HCT116 (cell line): ENCODE measurements around the gene DNPH1. TPM values are rescaled to one million over a fixed set of nuclear protein-coding genes. Genes with fewer than 3 reads are reported as not detected.

Source experiments
- ATAC-seq: fragments of 200-7000 bp; cut with Tn5 transposase; 2 replicates; pipeline ENCODE4 v1.9.1; 2020; ENCODE audit warnings: mild to moderate bottlenecking, moderate library complexity
- Bru-seq: library from RNA; stranded (reverse); fragments of 400-500 nt; gene quantifications from one replicate; lab custom pipeline; 2021; lab: Mats Ljungman, UMichigan
- BruChase-seq, 2 experiments: library from RNA; stranded (reverse); fragments of 400-500 nt; gene quantifications; one replicate each; lab custom pipeline; 2021; lab: Mats Ljungman, UMichigan
- BruUV-seq: library from RNA; stranded (reverse); fragments of 400-500 nt; replicated peaks from 2 replicates; lab custom pipeline; 2021; lab: Mats Ljungman, UMichigan
- CTCF ChIA-PET: fragments of 300-600 bp; sonication (Branson Sonifier 250); formaldehyde crosslinking; loops from one replicate; lab custom pipeline; 2021; ENCODE audit warnings: antibody characterized with exemption; lab: Charles Lee
- POLR2A ChIA-PET: fragments of 300-600, 350-600 bp; sonication (Branson Sonifier 250); formaldehyde crosslinking; loops from one replicate; lab custom pipeline; 2021; ENCODE audit warnings: antibody characterized with exemption; lab: Charles Lee
- RAD21 ChIA-PET, 2 experiments: fragments of 300-600 bp; sonication (Branson Sonifier 250); formaldehyde crosslinking; loops; one replicate each; lab custom pipeline; 2023; ENCODE audit warnings: low total read pairs in 2 of 2; ENCODE audit not compliant: uncharacterized antibody in 2 of 2, unreplicated experiment in 2 of 2, low non-redundant PET in 1 of 2; lab: Charles Lee
- DNase-seq: peaks from one replicate; pipeline ENCODE4 v3.0.0-alpha.2; 2010; ENCODE audit warnings: low read depth, low spot score
- H2AFZ ChIP-seq: fragments of 200-600 bp; shearing (Covaris generic), sonication (generic); 2 replicates; pipeline ENCODE4 v1.6.1; 2017; ENCODE audit warnings: low read depth, mixed run types, mixed read lengths, antibody characterized with exemption, low read length; ENCODE audit not compliant: poor library complexity, severe bottlenecking
- H3K27ac ChIP-seq: 2 replicates; pipeline ENCODE4 v1.5.1; 2012; ENCODE audit warnings: low read depth, low read length
- H3K27me3 ChIP-seq: fragments of 200-600 bp; sonication (generic); 2 replicates; pipeline ENCODE4 v1.6.1; 2016; ENCODE audit warnings: mixed run types, low read length, mixed read lengths; ENCODE audit not compliant: insufficient read depth
- H3K36me3 ChIP-seq, 2 experiments: fragments of 200-500 bp in 1 of 2; fragments of 200-600 bp in 1 of 2; sonication (Bioruptor generic) in 1 of 2; sonication (generic) in 1 of 2; 2 replicates each; pipeline versions ENCODE4 v1.5.1 to v1.6.1; 2014 to 2016; ENCODE audit warnings: low read length in 2 of 2, inconsistent platforms in 1 of 2, mixed read lengths in 1 of 2, mixed run types in 1 of 2; ENCODE audit not compliant: insufficient read depth in 2 of 2, control insufficient read depth in 1 of 2
- H3K4me1 ChIP-seq, 2 experiments: fragments of 200-600 bp in 1 of 2; sonication (generic) in 1 of 2; 2 replicates each; pipeline versions ENCODE4 v1.5.1 to v1.6.1; 2012 to 2017; ENCODE audit warnings: low read length in 2 of 2, inconsistent platforms in 1 of 2, mild to moderate bottlenecking in 1 of 2, mixed read lengths in 1 of 2, mixed run types in 1 of 2, moderate library complexity in 1 of 2; ENCODE audit not compliant: insufficient read depth in 2 of 2, control insufficient read depth in 1 of 2
- H3K4me2 ChIP-seq: fragments of 200-600 bp; sonication (generic); 2 replicates; pipeline ENCODE4 v1.6.1; 2017; ENCODE audit warnings: mixed run types, low read length, mixed read lengths
- H3K4me3 ChIP-seq, 2 experiments: fragments of 200-600 bp in 1 of 2; sonication (generic) in 1 of 2; replicated peaks in 1 of 2; 2 replicates each; pipeline ENCODE4 v1.5.1; 2011 to 2016; ENCODE audit warnings: low read length in 2 of 2, control low read depth in 1 of 2, low read depth in 1 of 2, mild to moderate bottlenecking in 1 of 2, mixed read lengths in 1 of 2, mixed run types in 1 of 2
- H3K79me2 ChIP-seq: fragments of 200-600 bp; sonication (generic); 2 replicates; pipeline ENCODE4 v1.6.1; 2017; ENCODE audit warnings: mild to moderate bottlenecking, mixed run types, low read length, moderate library complexity, mixed read lengths; ENCODE audit not compliant: insufficient read depth
- H3K9ac ChIP-seq: fragments of 200-600 bp; sonication (generic); 2 replicates; pipeline ENCODE4 v1.6.1; 2016; ENCODE audit warnings: low read length, mixed read lengths
- H3K9me2 ChIP-seq: fragments of 200-600 bp; sonication (generic), shearing (Covaris generic); 2 replicates; pipeline ENCODE4 v1.6.1; 2017; ENCODE audit warnings: mixed run types, mild to moderate bottlenecking, moderate library complexity; ENCODE audit not compliant: insufficient read depth
- H3K9me3 ChIP-seq, 2 experiments: fragments of 200-500 bp in 1 of 2; fragments of 200-600 bp in 1 of 2; sonication (Bioruptor generic) in 1 of 2; sonication (generic) in 1 of 2; 2 replicates each; pipeline ENCODE4 v1.6.1; 2014 to 2017; ENCODE audit warnings: low read length in 2 of 2, mixed read lengths in 2 of 2, inconsistent platforms in 1 of 2, low read depth in 1 of 2, mild to moderate bottlenecking in 1 of 2, mixed run types in 1 of 2, moderate library complexity in 1 of 2; ENCODE audit not compliant: control insufficient read depth in 1 of 2, insufficient read depth in 1 of 2
- H4K20me1 ChIP-seq: fragments of 200-600 bp; sonication (generic), shearing (Covaris generic); 2 replicates; pipeline ENCODE4 v1.6.1; 2017; ENCODE audit warnings: mixed run types, mild to moderate bottlenecking, moderate library complexity; ENCODE audit not compliant: insufficient read depth
- CBX3 ChIP-seq: IDR thresholded peaks from 2 replicates; pipeline ENCODE4 v1.6.1; 2012; ENCODE audit warnings: low read depth
- CEBPB ChIP-seq: IDR thresholded peaks from 2 replicates; pipeline ENCODE4 v1.6.1; 2012; ENCODE audit warnings: low read depth
- EGR1 ChIP-seq: IDR thresholded peaks from 2 replicates; pipeline ENCODE4 v1.6.1; 2012; ENCODE audit warnings: low read depth
- ELF1 ChIP-seq: IDR thresholded peaks from 2 replicates; pipeline ENCODE4 v1.6.1; 2012; ENCODE audit warnings: low read depth, borderline replicate concordance
- JUND ChIP-seq: IDR thresholded peaks from 2 replicates; pipeline ENCODE4 v1.6.1; 2012
- SIN3A ChIP-seq: IDR thresholded peaks from 2 replicates; pipeline ENCODE4 v1.6.1; 2012; ENCODE audit warnings: low read depth
- TCF7L2 ChIP-seq: IDR thresholded peaks from 2 replicates; pipeline ENCODE4 v1.7.0; 2011; ENCODE audit warnings: borderline replicate concordance, inconsistent platforms; ENCODE audit not compliant: insufficient read depth, insufficient read length; ENCODE audit errors: extremely low read depth
- YY1 ChIP-seq: IDR thresholded peaks from 2 replicates; pipeline ENCODE4 v1.6.1; 2011; ENCODE audit warnings: low read length, low read depth, moderate library complexity, mild to moderate bottlenecking; ENCODE audit not compliant: insufficient replicate concordance; ENCODE audit errors: extremely low read depth
- ZFX ChIP-seq: fragments of 450-650 bp; IDR thresholded peaks from 2 replicates; pipeline ENCODE4 v1.6.1; 2017
- ZNF274 ChIP-seq: fragments of 200-500 bp; sonication (Bioruptor generic); IDR thresholded peaks from 2 replicates; pipeline ENCODE4 v1.6.1; 2014; ENCODE audit warnings: mild to moderate bottlenecking, low read depth, low read length, inconsistent platforms
- intact Hi-C: fragments of 100-400 bp; cut with micrococcal nuclease; formaldehyde crosslinking; loops from 2 replicates; pipeline ENCODE4 v1.10.0; 2022
- long read RNA-seq: library from polyadenylated mRNA; unstranded; transcript quantifications from one replicate; pipeline ENCODE4 v2.0.0, GENCODE V29; 2021; ENCODE audit not compliant: unreplicated experiment
- polyA plus RNA-seq: library from polyadenylated mRNA; unstranded; fragments of >200 nt; gene quantifications from 2 replicates; pipeline ENCODE4 v1.2.1, GENCODE V29; 2012; ENCODE audit warnings: missing spikeins
- total RNA-seq: library from RNA; stranded (reverse); gene quantifications from one replicate; pipeline ENCODE4 v1.2.1, GENCODE V29; 2021; ENCODE audit not compliant: unreplicated experiment
- TF ChIP-seq, protein P1 (sequence below): IDR thresholded peaks from 2 replicates; pipeline ENCODE4 v1.6.1; 2012; ENCODE audit warnings: low read depth
- TF ChIP-seq, protein P2 (sequence below), 3 experiments: fragments of 200-600 bp in 1 of 3; sonication (generic) in 1 of 3; IDR thresholded peaks in 2 of 3; conservative IDR thresholded peaks in 1 of 3; 2 replicates each; pipeline ENCODE4 v1.5.1; 2012 to 2017; ENCODE audit warnings: low read depth in 2 of 3, low read length in 2 of 3, antibody characterized with exemption in 1 of 3, borderline replicate concordance in 1 of 3, control low read depth in 1 of 3, mild to moderate bottlenecking in 1 of 3, mixed read lengths in 1 of 3, mixed run types in 1 of 3, moderate library complexity in 1 of 3; ENCODE audit not compliant: insufficient read depth in 1 of 3
- TF ChIP-seq, protein P3 (sequence below): IDR thresholded peaks from 2 replicates; pipeline ENCODE4 v1.6.1; 2012

Gene DNPH1, protein sequence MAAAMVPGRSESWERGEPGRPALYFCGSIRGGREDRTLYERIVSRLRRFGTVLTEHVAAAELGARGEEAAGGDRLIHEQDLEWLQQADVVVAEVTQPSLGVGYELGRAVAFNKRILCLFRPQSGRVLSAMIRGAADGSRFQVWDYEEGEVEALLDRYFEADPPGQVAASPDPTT
- total RNA-seq = 117 TPM
- polyA plus RNA-seq = 174 and 177 TPM in 2 replicates
- Bru-seq, nascent RNA = percentile 81 among the genes with signal in this experiment
- percentile 77 among the genes with signal in this experiment for BruChase-seq, experiment 1, labeled RNA remaining after a 6-hour chase
- percentile 75 among the genes with signal in this experiment for BruChase-seq, experiment 2, labeled RNA remaining after a 2-hour chase
- long read RNA-seq, transcript DNPH1-204 (4 exons, 834 nt) = minor isoform, 5 of 183 reads
- long read RNA-seq, transcript DNPH1-201 (4 exons, 657 nt) = major isoform, 143 of 183 reads
- long read RNA-seq, transcript DNPH1-202 (3 exons, 796 nt) = minor isoform, 19 of 183 reads
- long read RNA-seq, partial matches to known transcripts = 14 of 183 reads
- long read RNA-seq, other reads (novel, unspliced or antisense) = 2 of 183 reads

DNA sequence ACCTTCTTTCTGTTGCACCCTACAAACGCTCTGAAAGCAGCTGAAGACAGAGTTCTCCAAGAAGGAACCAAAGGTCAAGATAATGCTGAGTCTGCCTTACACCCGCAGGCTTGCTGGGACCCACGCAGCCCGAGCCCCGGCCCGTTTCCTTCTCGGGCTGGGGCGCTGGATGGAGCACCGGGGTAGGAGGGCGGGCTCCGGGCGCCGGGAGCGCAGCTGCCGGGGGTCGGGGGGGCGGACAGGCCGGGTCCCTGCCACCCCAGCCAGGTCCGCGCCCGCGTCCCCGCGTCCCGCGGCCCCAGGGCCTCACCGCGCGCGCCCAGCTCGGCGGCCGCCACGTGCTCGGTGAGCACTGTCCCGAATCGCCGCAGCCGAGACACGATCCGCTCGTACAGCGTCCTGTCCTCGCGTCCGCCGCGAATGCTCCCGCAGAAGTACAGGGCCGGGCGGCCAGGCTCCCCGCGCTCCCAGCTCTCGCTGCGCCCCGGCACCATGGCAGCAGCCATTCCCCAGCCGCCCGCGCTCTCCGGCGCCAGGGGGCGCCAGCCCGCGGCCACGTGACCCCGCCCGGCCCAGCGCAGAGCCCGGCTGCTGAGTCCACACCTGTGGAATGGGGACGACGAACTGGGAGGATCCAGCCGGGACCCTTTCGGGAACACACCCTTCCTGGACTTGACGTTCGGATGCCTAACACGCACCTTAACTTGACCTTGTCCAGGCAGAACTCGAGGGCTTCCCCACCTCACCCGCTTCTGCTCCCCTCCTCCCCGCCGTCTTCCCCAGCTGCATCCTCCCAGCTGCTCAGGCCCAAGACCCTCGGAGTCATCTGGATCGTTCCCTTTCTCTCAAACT, at the start of gene DNPH1:
DNPH1 (minus strand) TSS at position 531 of the 852 bp plus-strand sequence; CDS start at position 506, 25 bp downstream.
- DNase-seq (peak; percentile 48), ATAC-seq (peak; percentile 94)
- ChIA-PET CTCF (interaction anchor here (0.5 to 1.9 kb wide), 14 partner anchors 8 to 278 kb away, joined by 3 to 7 read pairs (median 4); partner anchors contain the start of gene CUL9), POLR2A (interaction anchor here (1.3 kb wide), 1 partner anchor 9 kb away, joined by 4 read pairs; no protein-coding TSS in a partner anchor), RAD21 (interaction anchor here in 1 of 2 experiments (0.8 kb wide), 1 partner anchor 58 kb away, joined by 3 read pairs; no protein-coding TSS in a partner anchor)
- Histone ChIP-seq H3K9ac (peak within 1 kb of the TSS; percentile 97), H3K27ac (peak within 1 kb of the TSS; percentile 89), H3K4me1 (peaks cover 4 to 19% of the 10 kb centered on the region in 2 experiments; a peak in 3 of 4 replicates), H3K9me2 (no peaks in the 10 kb centered on the region), H3K27me3 (no peaks in the 10 kb centered on the region), H3K36me3 (peaks cover 3 to 10% of the 10 kb centered on the region in 2 experiments; a peak in 1 of 4 replicates), H3K9me3 (no peaks in the 10 kb centered on the region), H3K79me2 (peaks cover 28% of the 10 kb centered on the region), H3K4me3 (peak within 1 kb of the TSS; percentile 72 to 88), H4K20me1 (no peaks in the 10 kb centered on the region), H3K4me2 (peak within 1 kb of the TSS; percentile 91), H2AFZ (no peak within 1 kb of the TSS)
- no TSS peak for BruUV-seq
- intact Hi-C loops = loop anchor here (2.0 kb wide), 1 partner anchor 278 kb away; no protein-coding TSS in a partner anchor
- TF ChIP-seq YY1 = peak; percentile 92
- TF ChIP-seq EGR1 = no peak
- no peak for TF ChIP-seq ZNF274
- TF ChIP-seq ELF1 = no peak
- TF ChIP-seq, protein P1, sequence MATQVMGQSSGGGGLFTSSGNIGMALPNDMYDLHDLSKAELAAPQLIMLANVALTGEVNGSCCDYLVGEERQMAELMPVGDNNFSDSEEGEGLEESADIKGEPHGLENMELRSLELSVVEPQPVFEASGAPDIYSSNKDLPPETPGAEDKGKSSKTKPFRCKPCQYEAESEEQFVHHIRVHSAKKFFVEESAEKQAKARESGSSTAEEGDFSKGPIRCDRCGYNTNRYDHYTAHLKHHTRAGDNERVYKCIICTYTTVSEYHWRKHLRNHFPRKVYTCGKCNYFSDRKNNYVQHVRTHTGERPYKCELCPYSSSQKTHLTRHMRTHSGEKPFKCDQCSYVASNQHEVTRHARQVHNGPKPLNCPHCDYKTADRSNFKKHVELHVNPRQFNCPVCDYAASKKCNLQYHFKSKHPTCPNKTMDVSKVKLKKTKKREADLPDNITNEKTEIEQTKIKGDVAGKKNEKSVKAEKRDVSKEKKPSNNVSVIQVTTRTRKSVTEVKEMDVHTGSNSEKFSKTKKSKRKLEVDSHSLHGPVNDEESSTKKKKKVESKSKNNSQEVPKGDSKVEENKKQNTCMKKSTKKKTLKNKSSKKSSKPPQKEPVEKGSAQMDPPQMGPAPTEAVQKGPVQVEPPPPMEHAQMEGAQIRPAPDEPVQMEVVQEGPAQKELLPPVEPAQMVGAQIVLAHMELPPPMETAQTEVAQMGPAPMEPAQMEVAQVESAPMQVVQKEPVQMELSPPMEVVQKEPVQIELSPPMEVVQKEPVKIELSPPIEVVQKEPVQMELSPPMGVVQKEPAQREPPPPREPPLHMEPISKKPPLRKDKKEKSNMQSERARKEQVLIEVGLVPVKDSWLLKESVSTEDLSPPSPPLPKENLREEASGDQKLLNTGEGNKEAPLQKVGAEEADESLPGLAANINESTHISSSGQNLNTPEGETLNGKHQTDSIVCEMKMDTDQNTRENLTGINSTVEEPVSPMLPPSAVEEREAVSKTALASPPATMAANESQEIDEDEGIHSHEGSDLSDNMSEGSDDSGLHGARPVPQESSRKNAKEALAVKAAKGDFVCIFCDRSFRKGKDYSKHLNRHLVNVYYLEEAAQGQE = no peak
- no peak for TF ChIP-seq SIN3A
- TF ChIP-seq CEBPB = no peak
- peak; percentile 97 for TF ChIP-seq ZFX
- TF ChIP-seq JUND = no peak
- peak; percentile 30; the same call in 1 of the 2 replicates for TF ChIP-seq CBX3
- TF ChIP-seq, protein P2, sequence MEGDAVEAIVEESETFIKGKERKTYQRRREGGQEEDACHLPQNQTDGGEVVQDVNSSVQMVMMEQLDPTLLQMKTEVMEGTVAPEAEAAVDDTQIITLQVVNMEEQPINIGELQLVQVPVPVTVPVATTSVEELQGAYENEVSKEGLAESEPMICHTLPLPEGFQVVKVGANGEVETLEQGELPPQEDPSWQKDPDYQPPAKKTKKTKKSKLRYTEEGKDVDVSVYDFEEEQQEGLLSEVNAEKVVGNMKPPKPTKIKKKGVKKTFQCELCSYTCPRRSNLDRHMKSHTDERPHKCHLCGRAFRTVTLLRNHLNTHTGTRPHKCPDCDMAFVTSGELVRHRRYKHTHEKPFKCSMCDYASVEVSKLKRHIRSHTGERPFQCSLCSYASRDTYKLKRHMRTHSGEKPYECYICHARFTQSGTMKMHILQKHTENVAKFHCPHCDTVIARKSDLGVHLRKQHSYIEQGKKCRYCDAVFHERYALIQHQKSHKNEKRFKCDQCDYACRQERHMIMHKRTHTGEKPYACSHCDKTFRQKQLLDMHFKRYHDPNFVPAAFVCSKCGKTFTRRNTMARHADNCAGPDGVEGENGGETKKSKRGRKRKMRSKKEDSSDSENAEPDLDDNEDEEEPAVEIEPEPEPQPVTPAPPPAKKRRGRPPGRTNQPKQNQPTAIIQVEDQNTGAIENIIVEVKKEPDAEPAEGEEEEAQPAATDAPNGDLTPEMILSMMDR (IDR thresholded peaks at IDR 0.05 in 2 of 3, conservative IDR thresholded peaks at IDR 0.05 in 1 of 3; ENCODE audit: borderline replicate concordance in 1 of 3, insufficient read depth in 1 of 3, low read depth in 2 of 3, low read length in 2 of 3) = peak in 2 of 3 experiments; percentile 79 to 84; a peak in 4 of 6 replicates
- TF ChIP-seq, protein P3, sequence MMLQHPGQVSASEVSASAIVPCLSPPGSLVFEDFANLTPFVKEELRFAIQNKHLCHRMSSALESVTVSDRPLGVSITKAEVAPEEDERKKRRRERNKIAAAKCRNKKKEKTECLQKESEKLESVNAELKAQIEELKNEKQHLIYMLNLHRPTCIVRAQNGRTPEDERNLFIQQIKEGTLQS = no peak
- TF ChIP-seq TCF7L2 = peak; percentile 31
